H9 (cell line): Measurements from ENCODE around the gene CADM3. TPM values are rescaled to one million over a fixed set of nuclear protein-coding genes. Genes with fewer than 3 reads are reported as not detected.

ENCODE experiments used
- DNase-seq: peaks from one replicate; pipeline ENCODE4 v3.0.0-alpha.2; 2017
- H2AFZ ChIP-seq: one replicate; pipeline ENCODE4 v1.6.1; 2013; ENCODE audit warnings: mild to moderate bottlenecking, low read length, control low read depth, moderate library complexity
- H2AK5ac ChIP-seq: 2 replicates; pipeline ENCODE4 v1.6.1; 2013; ENCODE audit warnings: low read length, control low read depth, mixed read lengths; ENCODE audit not compliant: insufficient read length
- H2BK120ac ChIP-seq: one replicate; pipeline ENCODE4 v1.6.1; 2013; ENCODE audit warnings: low read depth, mild to moderate bottlenecking, low read length, control low read depth, inconsistent platforms; ENCODE audit not compliant: poor library complexity, severe bottlenecking
- H2BK12ac ChIP-seq: 2 replicates; pipeline ENCODE4 v1.6.1; 2013; ENCODE audit warnings: low read length, control low read depth, mixed read lengths, low read depth; ENCODE audit not compliant: insufficient read length
- H2BK15ac ChIP-seq: 2 replicates; pipeline ENCODE4 v1.6.1; 2013; ENCODE audit warnings: low read depth, low read length, control low read depth
- H2BK20ac ChIP-seq: one replicate; pipeline ENCODE4 v1.6.1; 2013; ENCODE audit warnings: low read depth, mild to moderate bottlenecking, low read length, control low read depth, inconsistent platforms; ENCODE audit not compliant: poor library complexity, severe bottlenecking
- H2BK5ac ChIP-seq: 2 replicates; pipeline ENCODE4 v1.6.1; 2013; ENCODE audit warnings: low read length, control low read depth, mixed read lengths; ENCODE audit not compliant: insufficient read length
- H3K14ac ChIP-seq: 2 replicates; pipeline ENCODE4 v1.6.1; 2013; ENCODE audit warnings: low read length, control low read depth; ENCODE audit not compliant: insufficient read depth
- H3K18ac ChIP-seq: 2 replicates; pipeline ENCODE4 v1.6.1; 2013; ENCODE audit warnings: low read depth, mild to moderate bottlenecking, mixed read lengths, low read length, control low read depth; ENCODE audit not compliant: insufficient read length
- H3K23ac ChIP-seq: 2 replicates; pipeline ENCODE4 v1.6.1; 2013; ENCODE audit warnings: low read length, control low read depth, mixed read lengths, low read depth; ENCODE audit not compliant: insufficient read length
- H3K23me2 ChIP-seq: 2 replicates; pipeline ENCODE4 v1.6.1; 2013; ENCODE audit warnings: low read depth, mild to moderate bottlenecking, mixed read lengths, low read length, control low read depth; ENCODE audit not compliant: insufficient read length, poor library complexity, severe bottlenecking
- H3K27ac ChIP-seq: 2 replicates; pipeline ENCODE4 v1.5.1; 2013; ENCODE audit warnings: low read length, control low read depth, mixed read lengths, low read depth; ENCODE audit not compliant: insufficient read length
- H3K27me3 ChIP-seq: 2 replicates; pipeline ENCODE4 v1.6.1; 2013; ENCODE audit warnings: low read length, control low read depth, inconsistent platforms; ENCODE audit not compliant: insufficient read depth
- H3K4ac ChIP-seq: 2 replicates; pipeline ENCODE4 v1.6.1; 2013; ENCODE audit warnings: low read depth, mild to moderate bottlenecking, control low read depth, inconsistent platforms, low read length, moderate library complexity
- H3K4me1 ChIP-seq: 2 replicates; pipeline ENCODE4 v1.6.1; 2013; ENCODE audit warnings: low read length, control low read depth, inconsistent platforms; ENCODE audit not compliant: insufficient read depth
- H3K4me2 ChIP-seq: 2 replicates; pipeline ENCODE4 v1.6.1; 2013; ENCODE audit warnings: low read length, control low read depth, mixed read lengths; ENCODE audit not compliant: insufficient read length, insufficient read depth
- H3K56ac ChIP-seq: 2 replicates; pipeline ENCODE4 v1.6.1; 2013; ENCODE audit warnings: low read depth, mild to moderate bottlenecking, mixed read lengths, low read length, control low read depth; ENCODE audit not compliant: insufficient read length
- H3K79me1 ChIP-seq: 2 replicates; pipeline ENCODE4 v1.6.1; 2013; ENCODE audit warnings: low read depth, mild to moderate bottlenecking, moderate library complexity, low read length, control low read depth, inconsistent platforms; ENCODE audit not compliant: insufficient read depth, poor library complexity, severe bottlenecking
- H3K79me2 ChIP-seq: 2 replicates; pipeline ENCODE4 v1.6.1; 2013; ENCODE audit warnings: low read length, control low read depth, inconsistent platforms; ENCODE audit not compliant: insufficient read depth
- H3K9ac ChIP-seq: 2 replicates; pipeline ENCODE4 v1.6.1; 2013; ENCODE audit warnings: low read length, control low read depth, mixed read lengths; ENCODE audit not compliant: insufficient read length; ENCODE audit errors: extremely low read depth
- H3K9me3 ChIP-seq: one replicate; pipeline ENCODE4 v1.6.1; 2013; ENCODE audit warnings: low read depth, low read length, inconsistent platforms; ENCODE audit not compliant: control insufficient read depth
- H3T11ph ChIP-seq: one replicate; pipeline ENCODE4 v1.6.1; 2013; ENCODE audit warnings: mild to moderate bottlenecking, low read length, control low read depth, inconsistent platforms
- H4K20me1 ChIP-seq: one replicate; pipeline ENCODE4 v1.6.1; 2013; ENCODE audit not compliant: control insufficient read depth, insufficient read length, insufficient read depth
- H4K5ac ChIP-seq: 2 replicates; pipeline ENCODE4 v1.6.1; 2013; ENCODE audit warnings: low read depth, mild to moderate bottlenecking, mixed read lengths, low read length, control low read depth; ENCODE audit not compliant: insufficient read length
- H4K8ac ChIP-seq: replicated peaks from 2 replicates; pipeline ENCODE4 v1.6.1; 2013; ENCODE audit warnings: low read length, control low read depth, mixed read lengths, low read depth; ENCODE audit not compliant: insufficient read length
- H4K91ac ChIP-seq: 2 replicates; pipeline ENCODE4 v1.6.1; 2013; ENCODE audit warnings: low read depth, mild to moderate bottlenecking, moderate library complexity, mixed read lengths, low read length, control low read depth; ENCODE audit not compliant: insufficient read length
- H3K27ac Mint-ChIP-seq, 3 experiments: 2 replicates in 2 of 3; 3 replicates in 1 of 3; pipeline ENCODE4 v1.8.0; 2020 to 2021; ENCODE audit warnings: mixed read lengths in 3 of 3, mild to moderate bottlenecking in 1 of 3, moderate library complexity in 1 of 3
- H3K27me3 Mint-ChIP-seq: 2 replicates; pipeline ENCODE4 v1.8.0; 2021; ENCODE audit warnings: low read depth, mild to moderate bottlenecking, moderate library complexity, mixed read lengths
- H3K36me3 Mint-ChIP-seq, 3 experiments: 2 replicates in 2 of 3; 3 replicates in 1 of 3; pipeline ENCODE4 v1.8.0; 2020 to 2021; ENCODE audit warnings: low read depth in 3 of 3, mixed read lengths in 3 of 3; ENCODE audit not compliant: insufficient read depth in 1 of 3
- H3K4me1 Mint-ChIP-seq, 2 experiments: 2 replicates each; pipeline ENCODE4 v1.8.0; 2020; ENCODE audit warnings: mixed read lengths in 2 of 2
- H3K4me3 Mint-ChIP-seq, 2 experiments: 2 replicates in 1 of 2; 3 replicates in 1 of 2; pipeline ENCODE4 v1.8.0; 2020 to 2021; ENCODE audit warnings: mild to moderate bottlenecking in 2 of 2, mixed read lengths in 2 of 2, moderate library complexity in 1 of 2
- H3K9me3 Mint-ChIP-seq, 2 experiments: 2 replicates in 1 of 2; 3 replicates in 1 of 2; pipeline ENCODE4 v1.8.0; 2020; ENCODE audit warnings: mild to moderate bottlenecking in 2 of 2, mixed read lengths in 2 of 2, moderate library complexity in 1 of 2
- CTCF ChIP-seq: fragments of 200-600 bp; sonication (generic); conservative IDR thresholded peaks from 3 replicates; pipeline ENCODE4 v1.8.0; 2021; ENCODE audit warnings: antibody characterized with exemption, mild to moderate bottlenecking
- WGBS: extraction: QIAGEN DNeasy Blood & Tissue Kit; methylation state at CpG from one replicate; pipeline ENCODE4 v1.1.7; 2013; ENCODE audit warnings: missing lambda C conversion rate, low lambda C conversion rate, mixed read lengths; ENCODE audit not compliant: insufficient read length; ENCODE audit errors: extremely low coverage; 5-methylcytosine and 5-hydroxymethylcytosine counted together
- total RNA-seq: library from RNA; stranded (reverse); gene quantifications from 2 replicates; pipeline ENCODE4 v1.2.1, GENCODE V29; 2021

The CADM3 gene
- total RNA-seq, 1 experiment from 2014 or later: 5.6 TPM

DNA sequence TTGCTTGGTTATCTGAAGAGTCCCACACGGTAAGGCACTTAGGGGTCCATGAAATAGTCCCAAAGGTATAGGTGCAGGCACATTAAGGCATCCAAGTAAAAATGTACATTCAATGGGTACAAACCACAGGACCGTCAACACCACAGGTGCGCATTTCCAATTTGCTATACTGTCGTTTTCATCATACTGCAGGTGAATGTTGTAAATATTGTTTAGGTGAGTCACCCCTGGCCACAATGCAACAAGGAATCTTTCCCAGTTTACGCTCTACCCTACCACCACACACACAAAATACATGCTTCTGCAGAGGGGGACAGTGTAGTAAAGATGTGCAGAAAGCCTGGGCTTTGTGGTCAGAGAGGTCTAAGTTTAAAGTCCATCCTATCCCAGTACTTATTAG, 13.7 kb downstream of the CADM3 start:
- Histone ChIP-seq H3K4me1 (peaks cover 2% of the 10 kb centered on the region; the same call in 1 of the 2 replicates), H3K79me1 (no peaks in the 10 kb centered on the region), H2AK5ac (no peak overlapping the region), H3K18ac (no peak overlapping the region), H2AFZ (no peak overlapping the region), H2BK5ac (no peak overlapping the region), H3K56ac (no peak overlapping the region), H3K79me2 (no peaks in the 10 kb centered on the region), H3K9ac (no peak overlapping the region), H3K14ac (no peak overlapping the region), H4K8ac (no peak overlapping the region), H3K27ac (no peak overlapping the region), H3K4ac (no peak overlapping the region), H3T11ph (no peak overlapping the region), H4K5ac (no peak overlapping the region), H2BK15ac (no peak overlapping the region), H3K23ac (no peak overlapping the region), H3K4me2 (no peak overlapping the region), H4K91ac (no peak overlapping the region), H3K27me3 (no peaks in the 10 kb centered on the region), H4K20me1 (no peaks in the 10 kb centered on the region), H3K23me2 (peaks cover 11% of the 10 kb centered on the region), H3K9me3 (no peaks in the 10 kb centered on the region), H2BK120ac (no peak overlapping the region), H2BK20ac (no peak overlapping the region), H2BK12ac (no peak overlapping the region)
- peaks cover 7% of the 10 kb centered on the region for H3K27me3 Mint-ChIP-seq
- peaks cover 37 to 51% of the 10 kb centered on the region in 2 experiments for H3K4me1 Mint-ChIP-seq
- no peaks in the 10 kb centered on the region for H3K9me3 Mint-ChIP-seq
- no peak overlapping the region for H3K4me3 Mint-ChIP-seq
- H3K27ac Mint-ChIP-seq: no peak overlapping the region
- DNase-seq: no peak
- no peak for TF ChIP-seq CTCF
- peaks cover 0 to 4% (median 0%) of the 10 kb centered on the region in 3 experiments; a peak in 2 of 7 replicates for H3K36me3 Mint-ChIP-seq
- no CpG with 5 or more reads among the region's 5 CpGs for WGBS
